Putamen (tissue), 1 donor: ENCODE data around the gene HACL1.
"Not testable (repeated sequence)": the region's sequence is repeated elsewhere in the genome, so short reads cannot be mapped to it uniquely, and the experiment has no call there.

Source experiments
- DNase-seq: peaks from one replicate; pipeline ENCODE4 v3.0.0-alpha.2; 2016; ENCODE audit warnings: low spot score

Gene HACL1

DNA sequence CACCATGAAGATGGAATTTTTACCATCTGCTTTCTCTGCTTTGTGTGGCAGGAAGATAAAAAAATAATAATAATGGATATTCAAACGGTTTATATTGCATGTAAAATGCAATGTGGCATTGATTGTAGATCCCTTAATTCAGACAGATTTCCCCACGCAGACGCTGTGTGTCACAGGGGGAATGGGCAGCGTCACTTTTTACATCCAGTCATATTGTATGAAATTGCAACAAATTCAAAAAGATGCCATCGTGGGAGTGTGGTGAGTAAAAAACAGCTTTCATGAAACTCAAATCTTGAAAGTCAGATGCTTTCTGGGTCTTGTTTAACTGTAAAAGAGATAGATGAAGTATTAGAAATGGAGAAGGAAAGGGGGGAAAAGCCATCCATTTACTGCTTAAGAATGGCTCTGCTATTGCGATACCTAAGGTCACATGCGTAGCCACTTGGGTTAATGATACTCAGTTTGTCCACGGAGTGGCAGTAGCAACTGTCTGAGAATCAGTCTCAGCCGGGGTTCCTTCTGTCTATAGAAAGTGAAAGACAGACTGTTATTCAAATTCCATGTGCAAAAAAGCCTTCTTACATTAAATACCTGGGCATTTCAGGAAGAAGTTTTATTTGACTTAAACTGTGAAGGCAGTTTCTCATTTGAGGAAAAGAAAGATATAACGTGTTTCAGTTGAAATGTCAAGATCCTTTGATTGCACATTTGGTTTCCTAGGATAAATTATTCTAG, 28.7 kb upstream of the HACL1 start:
- peak; percentile 84 for DNase-seq

DNA sequence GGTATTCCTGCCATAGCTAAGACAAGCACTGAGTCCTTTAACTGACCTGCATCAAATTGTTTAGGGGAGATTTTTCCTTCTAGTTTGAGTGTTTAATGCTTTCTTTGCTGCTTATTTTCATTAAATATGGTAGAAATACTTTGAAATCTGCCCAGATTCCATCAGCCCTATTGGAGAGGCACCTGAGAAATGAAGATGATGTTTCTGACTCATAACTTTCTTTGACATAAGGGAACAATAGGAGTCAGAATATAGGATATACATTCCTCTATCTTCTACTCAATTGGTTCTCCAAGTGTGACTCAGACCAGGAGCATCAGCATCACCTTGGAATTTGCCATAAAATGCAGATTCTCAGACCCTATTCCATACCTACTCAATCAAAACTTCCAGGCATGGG, 27.6 kb upstream of the HACL1 start:
- DNase-seq = no peak

DNA sequence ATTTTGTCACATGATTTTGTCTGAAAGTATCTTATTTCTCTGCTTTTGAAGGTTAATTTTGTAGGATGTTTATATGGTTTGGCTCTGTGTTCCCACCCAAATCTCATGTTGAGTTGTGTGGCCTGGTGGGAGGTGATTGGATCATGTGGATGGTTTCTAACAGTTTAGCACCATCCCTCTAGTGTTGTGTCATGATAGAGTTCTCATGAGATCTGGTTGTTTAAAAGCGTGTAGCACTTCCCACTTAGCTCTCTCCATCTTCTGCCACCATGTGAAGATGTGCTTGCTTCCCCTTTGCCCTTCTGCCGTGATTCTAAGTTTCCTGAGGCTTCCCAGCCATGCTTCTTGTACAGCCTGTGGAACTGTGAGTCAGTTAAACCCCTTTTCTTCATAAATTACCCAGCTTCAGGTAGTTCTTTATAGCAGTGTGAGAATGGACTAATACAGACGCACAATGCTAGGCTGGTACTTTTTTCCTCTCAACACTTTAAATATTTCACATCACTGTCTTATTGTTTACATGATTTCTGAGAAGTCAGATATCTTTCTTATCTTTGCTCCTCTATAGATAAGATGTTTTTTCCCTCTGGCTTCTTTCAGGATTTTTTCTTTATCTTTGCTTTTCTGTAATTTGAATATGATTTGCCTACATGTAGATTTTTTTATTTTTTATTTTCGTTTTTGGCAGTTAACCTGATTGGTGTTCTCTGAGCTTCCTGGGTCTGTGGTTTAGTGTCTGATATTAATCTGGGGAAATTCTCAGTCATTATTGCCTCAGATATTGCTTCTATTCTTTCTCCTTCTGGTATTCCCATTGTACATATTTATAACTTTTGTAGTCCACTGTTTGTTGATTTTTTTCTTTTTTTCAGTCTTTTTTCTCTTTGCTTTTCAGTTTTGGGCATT, 22.4 kb upstream of the HACL1 start:
- DNase-seq = no peak

DNA sequence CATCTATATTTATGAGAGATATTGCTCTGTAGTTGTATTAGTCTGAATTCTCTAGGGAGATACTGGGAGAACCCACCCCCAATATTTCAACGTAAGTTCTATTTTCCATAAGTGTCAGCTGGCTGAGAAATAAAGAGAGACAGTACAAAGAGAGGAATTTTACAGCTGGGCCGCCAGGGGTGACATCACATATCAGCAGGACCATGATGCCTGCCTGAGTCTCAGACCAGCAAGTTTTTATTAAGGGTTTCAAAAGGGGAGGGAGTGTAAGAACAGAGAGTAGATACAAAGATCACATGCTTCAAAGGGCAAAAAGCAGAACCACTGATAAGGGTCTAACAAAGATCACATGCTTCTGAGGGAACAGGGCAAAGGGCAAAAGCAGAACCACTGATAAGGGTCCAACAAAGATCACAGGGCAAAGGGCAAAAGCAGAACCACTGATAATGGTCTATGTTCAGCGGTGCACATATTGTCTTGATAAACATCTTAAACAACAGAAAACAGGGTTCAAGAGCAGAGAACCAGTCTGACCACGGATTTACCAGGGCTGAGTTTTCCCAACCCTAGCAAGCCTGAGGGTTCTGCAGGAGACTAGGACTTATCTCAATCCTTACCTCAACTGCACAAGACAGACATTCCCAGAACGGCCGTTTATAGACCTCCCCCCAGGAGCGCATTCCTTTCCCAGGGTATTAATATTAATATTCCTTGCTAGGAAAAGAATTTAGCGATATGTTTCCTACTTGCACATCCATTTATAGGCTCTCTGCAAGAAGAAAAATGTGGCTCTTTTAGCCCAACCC, 18.5 kb upstream of the HACL1 start:
- DNase-seq = not testable (repeated sequence)

DNA sequence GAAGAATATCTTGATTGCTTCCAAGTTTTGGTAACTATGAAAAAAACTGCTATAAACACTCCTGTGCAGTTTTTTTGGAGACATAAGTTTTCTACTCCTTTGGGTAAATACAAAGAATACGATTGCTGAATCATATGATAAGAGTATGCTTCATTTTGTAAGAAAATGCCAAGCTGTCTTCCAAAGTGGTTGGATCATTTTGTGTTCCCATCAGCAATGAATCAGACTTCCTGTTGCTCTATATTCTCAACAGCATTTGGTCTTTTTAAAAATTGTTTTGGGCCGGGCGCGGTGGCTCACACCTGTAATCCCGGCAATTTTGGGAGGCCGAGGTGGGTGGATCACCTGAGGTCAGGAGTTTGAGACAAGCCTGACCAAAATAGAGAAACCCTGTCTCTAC, 14.7 kb upstream of the HACL1 start:
- DNase-seq = no peak

DNA sequence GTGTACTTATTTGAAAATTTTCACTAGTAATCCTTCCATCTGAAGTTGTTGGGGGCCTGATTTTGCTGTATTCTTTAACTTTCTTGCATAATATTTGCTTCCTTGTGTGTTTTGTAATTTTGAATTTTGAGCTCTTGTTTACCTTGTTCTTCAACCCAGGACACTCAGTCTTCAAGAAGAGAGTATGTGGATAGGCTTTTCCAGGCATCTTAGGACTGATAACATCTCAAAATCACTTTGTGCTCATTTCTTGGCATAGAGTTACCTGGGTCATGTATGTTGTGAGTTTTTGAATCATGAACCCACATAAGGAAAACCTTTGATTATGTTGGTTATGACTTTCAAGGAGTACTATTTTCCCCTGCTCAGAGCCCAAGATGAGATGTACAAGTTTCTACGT, 13.6 kb upstream of the HACL1 start:
- no peak for DNase-seq

DNA sequence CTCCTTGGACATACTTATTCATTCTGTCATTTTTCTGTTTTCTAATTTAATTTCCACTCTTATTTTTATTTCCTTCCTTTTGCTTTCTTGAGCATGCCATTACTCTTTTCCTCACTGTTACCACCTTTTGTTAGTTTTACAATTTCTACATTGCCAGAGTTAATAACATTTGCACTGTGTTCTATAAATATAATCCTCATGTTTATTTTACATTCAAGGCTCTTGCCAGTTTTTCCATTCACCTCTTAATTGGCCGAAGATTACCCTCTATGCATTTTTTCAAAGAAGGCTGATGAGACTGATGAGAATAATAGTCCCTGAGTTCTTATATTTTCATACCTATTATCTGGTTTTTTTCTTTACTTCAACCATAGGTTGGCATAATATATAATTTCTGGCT, 10.6 kb upstream of the HACL1 start:
- no peak for DNase-seq

DNA sequence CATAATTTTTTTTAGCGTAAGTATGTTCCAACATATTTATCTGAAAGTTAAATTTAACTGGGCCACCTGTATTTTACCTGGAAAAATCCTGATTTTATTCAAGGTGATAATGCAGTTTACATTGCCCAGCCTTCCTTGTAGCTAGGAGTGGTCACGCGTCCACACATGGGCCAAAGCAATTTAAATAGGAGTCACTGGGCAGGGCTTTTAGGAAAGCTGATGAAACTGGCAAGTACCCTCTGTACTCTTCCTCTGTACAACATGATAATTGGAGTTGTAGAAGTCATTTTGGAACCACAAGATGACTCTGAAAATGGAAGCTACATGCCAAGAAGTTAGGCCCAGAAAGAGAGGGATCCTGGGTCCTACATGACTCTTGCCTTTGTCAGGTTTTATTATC, 9.6 kb upstream of the HACL1 start:
- DNase-seq = no peak

DNA sequence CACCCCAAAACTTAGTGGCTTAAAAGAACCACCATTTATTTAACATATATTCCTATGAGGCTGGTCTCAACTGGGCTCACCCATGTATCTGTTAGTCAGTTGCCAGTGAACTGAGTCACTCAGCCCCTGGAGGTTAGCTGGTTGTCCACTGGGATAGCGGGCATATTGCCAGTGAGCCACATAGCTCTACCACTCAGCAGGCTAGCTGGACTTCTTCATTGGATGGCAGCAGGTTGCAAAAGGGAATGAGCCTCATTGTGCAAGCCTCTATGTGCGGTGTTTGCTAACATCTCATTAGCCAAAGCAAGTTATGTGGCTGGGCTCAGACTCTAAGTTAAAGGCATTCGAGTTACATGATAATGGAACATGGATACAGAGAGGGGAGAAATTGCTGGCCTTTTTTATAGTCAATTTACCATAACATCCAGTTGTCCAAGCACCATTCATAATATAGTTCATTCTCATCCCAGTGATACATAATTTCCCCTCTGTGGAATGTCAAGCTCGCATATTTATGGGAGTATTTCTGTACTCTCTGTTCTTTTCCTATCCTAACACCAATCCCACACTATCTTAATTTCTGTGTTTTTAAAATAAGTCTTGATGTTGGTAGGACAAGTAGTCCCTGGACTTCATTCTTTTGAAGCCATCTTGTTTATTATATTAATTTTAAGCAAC, 8.9 kb upstream of the HACL1 start:
- DNase-seq = no peak

DNA sequence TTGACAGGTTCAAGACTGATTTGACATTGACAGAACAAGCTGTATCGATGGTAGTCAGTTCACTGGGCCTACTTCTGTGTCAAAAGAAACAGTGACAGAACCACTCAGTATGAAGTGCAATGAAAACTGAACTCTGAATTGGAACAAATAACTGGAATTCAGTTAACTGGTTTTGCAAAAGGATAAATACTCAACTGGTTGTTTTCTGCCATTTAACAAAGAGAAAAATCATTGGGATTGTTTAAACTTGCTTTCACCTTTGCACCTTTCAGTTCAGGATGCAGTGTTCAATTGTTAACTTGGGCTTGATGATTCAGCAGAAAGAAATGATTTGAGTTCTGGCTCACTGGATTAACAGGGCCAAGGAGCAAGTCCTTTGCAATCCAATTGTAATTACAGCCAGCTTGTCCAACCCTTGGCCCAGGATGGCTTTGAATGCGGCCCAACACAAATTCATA, 5.1 kb upstream of the HACL1 start:
- DNase-seq = no peak

DNA sequence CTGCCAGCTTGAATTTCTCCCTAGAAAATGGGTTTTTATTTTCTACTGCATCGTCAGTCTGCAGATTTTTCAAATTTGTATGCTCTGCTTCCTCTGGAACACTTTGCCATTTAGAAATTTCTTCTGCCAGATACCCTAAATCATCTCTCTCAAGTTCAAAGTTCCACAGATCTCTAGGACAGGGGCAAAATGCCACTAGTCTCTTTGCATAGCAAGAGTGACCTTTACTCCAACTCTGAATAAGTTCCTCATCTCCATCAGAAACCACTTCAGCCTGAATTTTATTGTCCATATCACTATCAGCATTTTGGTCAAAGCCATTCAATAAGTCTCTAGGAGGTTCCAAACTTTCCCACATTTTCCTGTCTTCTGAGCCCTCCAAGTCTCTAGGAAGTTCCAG, 3.2 kb upstream of the HACL1 start:
- not testable (repeated sequence) for DNase-seq

DNA sequence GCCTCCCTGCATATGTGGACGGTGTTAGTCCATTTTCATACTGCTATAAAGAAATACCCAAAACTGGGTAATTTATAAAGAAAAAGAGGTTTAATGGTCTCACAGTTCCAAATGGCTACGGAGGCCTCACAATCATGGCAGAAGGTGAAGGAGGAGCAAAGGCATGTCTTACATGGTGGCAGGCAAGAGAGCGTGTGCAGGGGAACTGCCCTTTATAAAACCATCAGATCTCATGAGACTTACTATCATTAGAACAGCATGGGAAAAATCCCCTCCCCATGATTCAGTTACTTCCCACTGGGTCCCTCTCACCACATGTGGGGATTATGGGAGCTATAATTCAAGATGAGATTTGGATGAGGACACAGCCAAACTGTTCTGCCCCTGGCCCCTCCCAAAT, 1.4 kb upstream of the HACL1 start:
- not testable (repeated sequence) for DNase-seq

DNA sequence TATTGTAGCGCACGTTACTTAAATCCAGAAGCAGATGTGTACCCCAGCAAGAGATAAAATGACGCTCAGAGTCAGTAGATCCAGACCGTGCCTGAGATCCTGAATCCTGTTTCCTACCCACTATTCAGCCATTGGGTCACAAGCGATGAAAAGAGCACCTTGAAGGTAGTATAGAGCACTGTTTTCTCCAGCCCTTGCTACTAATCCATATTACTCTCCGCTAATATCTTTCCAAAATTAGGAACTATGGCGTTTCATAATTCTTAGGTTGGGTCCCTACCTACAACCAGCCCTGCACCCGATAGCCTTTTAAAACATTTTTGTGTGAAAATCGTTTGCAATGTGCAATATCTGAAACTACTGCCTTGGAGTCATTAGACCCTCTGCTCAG, 772 bp upstream of the HACL1 start:
- DNase-seq = no peak

DNA sequence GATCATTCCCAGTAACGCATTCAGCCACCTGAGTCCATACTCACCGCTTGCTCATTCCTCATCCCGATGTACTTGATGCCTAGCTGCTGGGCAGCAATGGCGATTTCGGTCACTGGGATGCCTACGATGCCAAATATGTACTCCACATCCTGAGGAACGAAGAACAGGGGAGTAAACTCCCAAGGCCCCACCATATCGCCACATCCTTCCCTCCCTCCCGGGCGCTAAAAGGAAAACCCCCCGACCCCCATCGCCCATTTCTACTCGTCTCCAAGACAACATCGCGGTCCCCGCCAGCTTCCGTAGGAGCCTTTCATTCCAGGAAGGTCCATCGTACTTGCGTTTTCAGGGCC, 347 bp downstream of the HACL1 start:
- no peak for DNase-seq

DNA sequence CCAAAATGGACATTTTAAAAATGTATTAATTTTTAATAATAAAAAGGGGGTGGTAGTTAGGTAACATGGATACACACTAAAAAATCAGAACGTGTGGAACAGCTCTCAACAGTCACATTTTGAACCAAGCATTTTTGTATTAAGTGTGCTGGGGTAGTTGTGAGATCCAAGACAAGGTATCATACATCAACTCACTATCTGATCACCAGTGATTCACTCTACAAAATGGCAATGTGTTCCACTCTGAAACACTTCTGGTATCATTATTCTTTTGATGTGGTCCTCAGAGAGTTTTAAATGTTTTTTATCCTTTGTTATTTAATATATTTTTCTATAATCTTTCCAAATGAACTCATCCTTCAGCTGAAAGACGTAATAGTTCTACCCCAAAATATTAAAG, 5.4 kb downstream of the HACL1 start:
- no peak for DNase-seq

DNA sequence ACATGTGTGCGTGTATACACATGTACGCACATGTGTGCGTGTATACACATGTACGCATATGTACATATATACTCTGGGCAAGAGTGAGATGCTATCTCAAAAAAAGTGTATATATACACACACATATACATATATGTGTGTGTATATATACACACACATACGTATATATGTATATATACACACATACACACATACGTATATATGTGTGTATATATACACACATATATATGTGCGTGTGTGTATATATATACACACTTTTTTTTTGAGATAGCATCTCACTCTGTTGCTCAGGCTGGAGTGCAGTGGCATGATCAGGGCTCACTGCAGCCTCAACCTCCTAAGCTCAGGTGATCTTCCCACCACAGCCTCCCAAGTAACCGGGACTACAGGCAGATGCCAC, 8.4 kb downstream of the HACL1 start:
- DNase-seq = no peak

DNA sequence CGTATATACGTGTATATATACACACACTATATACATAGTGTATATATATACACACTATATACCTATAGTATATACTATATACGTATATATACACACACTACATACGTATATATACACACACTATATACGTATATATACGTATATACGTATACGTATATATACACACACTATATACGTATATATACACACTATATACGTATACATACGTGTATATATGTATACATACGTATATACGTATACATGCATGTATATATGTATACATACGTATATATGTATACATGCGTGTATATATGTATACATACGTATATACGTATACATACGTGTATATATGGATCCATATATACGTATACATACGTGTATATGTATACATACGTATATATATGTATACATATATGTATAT, 9.4 kb downstream of the HACL1 start:
- no peak for DNase-seq

DNA sequence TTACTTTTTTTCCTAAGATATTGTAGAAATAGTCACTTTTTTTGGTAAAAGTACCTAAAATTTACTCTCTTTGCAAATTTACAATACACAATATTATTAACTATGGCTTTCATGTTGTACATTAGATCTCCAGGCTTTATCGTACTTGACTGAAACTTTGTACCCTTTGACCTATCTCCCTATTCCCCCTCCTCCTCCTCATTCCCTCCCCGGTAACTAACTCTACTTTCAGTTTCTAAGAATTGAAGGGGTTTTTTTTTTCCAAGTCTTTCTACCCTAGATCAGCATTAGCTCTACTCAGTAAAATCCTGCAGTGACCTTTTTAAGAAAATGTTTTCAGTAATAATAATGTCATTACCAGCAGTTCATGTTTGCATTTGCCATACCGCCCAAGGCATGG, 10.1 kb downstream of the HACL1 start:
- DNase-seq = no peak

DNA sequence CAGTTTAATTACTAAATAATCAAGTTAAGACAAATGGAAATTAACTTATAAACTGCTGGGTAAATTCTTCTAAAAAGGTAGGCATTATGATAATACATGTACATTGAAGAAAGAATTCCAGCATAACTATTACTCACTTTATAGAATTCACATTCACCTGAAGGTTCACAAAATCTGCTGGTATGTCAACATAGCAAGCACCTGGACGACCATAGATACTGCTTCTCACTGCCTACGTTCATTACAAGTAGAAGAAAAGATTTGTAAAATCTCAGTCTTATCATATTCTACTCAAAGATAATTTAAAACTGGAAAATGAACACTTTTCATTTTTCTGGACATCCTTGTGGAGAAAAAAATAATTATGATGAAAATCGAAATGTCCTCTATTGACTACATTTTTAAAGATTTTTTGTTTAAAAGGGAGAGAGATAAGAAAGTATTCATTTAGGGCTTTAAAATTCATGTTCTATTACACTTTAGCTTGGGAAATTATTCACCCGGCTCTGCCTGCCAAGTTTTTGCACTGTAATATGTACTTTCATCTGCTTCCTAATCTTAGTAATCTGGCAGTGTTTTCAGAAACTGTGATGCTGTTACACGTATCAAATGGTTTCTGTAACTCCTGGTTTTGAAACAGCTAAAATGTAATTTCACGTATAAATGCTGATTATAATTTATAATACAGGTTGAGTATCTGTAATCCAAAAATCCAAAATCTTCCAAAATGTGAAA, 16.1 kb downstream of the HACL1 start:
- DNase-seq = peak; percentile 12

DNA sequence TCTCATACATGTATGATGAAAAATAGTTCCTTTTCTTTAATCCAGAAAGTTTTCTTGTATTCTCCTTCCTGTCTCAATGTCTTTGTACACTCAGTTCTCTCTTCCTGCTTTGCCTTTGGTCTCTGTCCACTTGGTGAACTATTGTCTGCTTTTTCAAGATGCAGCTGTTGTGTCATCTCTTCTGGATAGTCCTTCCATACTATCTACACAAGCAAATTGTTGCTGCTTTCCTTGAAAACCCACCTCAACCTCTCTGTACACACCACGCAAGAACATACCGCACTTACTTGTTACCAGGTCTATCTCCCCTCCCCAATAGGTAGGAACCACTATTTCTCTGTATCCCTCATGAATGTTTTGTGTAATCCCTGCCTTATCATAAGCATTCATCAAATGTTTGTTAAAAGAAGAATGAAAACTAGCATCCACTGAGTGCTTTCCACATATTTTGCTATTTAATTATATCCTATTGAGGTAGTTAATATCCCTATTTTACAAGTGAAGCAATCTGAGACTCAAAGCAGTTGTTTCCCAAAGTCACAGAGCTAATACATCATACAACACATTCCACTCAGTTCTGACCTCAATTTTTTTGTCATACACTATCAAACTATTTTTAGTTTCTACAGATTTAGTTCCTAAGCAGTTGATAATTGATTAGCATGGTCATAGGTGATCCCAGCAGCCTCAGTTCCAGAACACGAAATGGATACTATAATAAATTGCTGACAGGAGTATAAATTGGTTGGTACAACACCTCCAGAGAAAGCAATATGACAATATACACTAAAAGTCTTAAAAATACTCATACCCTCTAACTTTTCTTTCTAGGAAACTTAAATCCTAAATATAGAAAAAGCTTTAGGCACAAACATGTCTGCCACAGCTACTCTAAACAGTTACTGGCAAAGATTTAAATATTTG, 19.6 kb downstream of the HACL1 start:
- DNase-seq = no peak
